KMS-11 (cell line): Measurements from ENCODE around the gene ADM5.

Experiments
- H2AFZ ChIP-seq: fragments of 200-600 bp; sonication (generic); 2 replicates; pipeline ENCODE4 v1.6.1; 2016; ENCODE audit warnings: antibody characterized with exemption, mixed run types, low read depth
- H3K27ac ChIP-seq: fragments of 200-600 bp; sonication (generic); 2 replicates; pipeline ENCODE4 v1.6.1; 2016; ENCODE audit warnings: mild to moderate bottlenecking, mixed run types
- H3K27me3 ChIP-seq: fragments of 200-600 bp; sonication (generic); 2 replicates; pipeline ENCODE4 v1.6.1; 2017; ENCODE audit warnings: mild to moderate bottlenecking, low read depth, mixed run types, moderate library complexity; ENCODE audit not compliant: insufficient read depth
- H3K36me3 ChIP-seq: fragments of 200-600 bp; sonication (generic); 2 replicates; pipeline ENCODE4 v1.6.1; 2017; ENCODE audit warnings: mild to moderate bottlenecking, mixed run types; ENCODE audit not compliant: insufficient read depth
- H3K4me1 ChIP-seq: fragments of 200-600 bp; sonication (generic); 2 replicates; pipeline ENCODE4 v1.6.1; 2016; ENCODE audit warnings: mild to moderate bottlenecking, low read depth, mixed run types; ENCODE audit not compliant: poor library complexity, severe bottlenecking
- H3K4me2 ChIP-seq: fragments of 200-600 bp; sonication (generic); 2 replicates; pipeline ENCODE4 v1.7.0; 2016; ENCODE audit warnings: mild to moderate bottlenecking, mixed run types
- H3K4me3 ChIP-seq: fragments of 200-600 bp; sonication (generic); IDR thresholded peaks from 2 replicates; pipeline ENCODE4 v1.6.1; 2017; ENCODE audit warnings: low read depth, low read length, mixed read lengths; ENCODE audit not compliant: insufficient read depth
- H3K79me2 ChIP-seq: fragments of 200-600 bp; sonication (generic); 2 replicates; pipeline ENCODE4 v1.6.1; 2016; ENCODE audit warnings: low read depth, mixed run types; ENCODE audit not compliant: insufficient read depth
- H3K9ac ChIP-seq: fragments of 200-600 bp; sonication (generic); 2 replicates; pipeline ENCODE4 v1.6.1; 2016; ENCODE audit warnings: mild to moderate bottlenecking, mixed run types
- H4K20me1 ChIP-seq: fragments of 200-600 bp; sonication (generic); 2 replicates; pipeline ENCODE4 v1.6.1; 2016; ENCODE audit warnings: mild to moderate bottlenecking, mixed run types; ENCODE audit not compliant: insufficient read depth
- CTCF ChIP-seq: fragments of 200-600 bp; sonication (generic); conservative IDR thresholded peaks from 2 replicates; pipeline ENCODE4 v1.6.1; 2017; ENCODE audit warnings: low read depth, mild to moderate bottlenecking, antibody characterized with exemption, low read length, moderate library complexity, mixed read lengths

ADM5 gene

GRCh38 chr19:49642492-49643035 is 46.8 kb upstream of the ADM5 start:
- H3K4me1 ChIP-seq, result peaks cover 35% of the 10 kb centered on the region
- peak overlapping the region; percentile 69 for H2AFZ ChIP-seq
- TF ChIP-seq CTCF, result no peak
- no peak overlapping the region for H3K4me3 ChIP-seq
- H3K36me3 ChIP-seq, result no peaks in the 10 kb centered on the region; the same call in 1 of the 2 replicates
- H3K79me2 ChIP-seq, result peaks cover 33% of the 10 kb centered on the region
- H3K27ac ChIP-seq, result peak overlapping the region; percentile 60
- H3K27me3 ChIP-seq, result peaks cover 14% of the 10 kb centered on the region; the same call in 1 of the 2 replicates
- no peaks in the 10 kb centered on the region for H4K20me1 ChIP-seq
- H3K4me2 ChIP-seq, result peak overlapping the region; percentile 89
- H3K9ac ChIP-seq, result peak overlapping the region; percentile 81

- Histone ChIP-seq H3K27me3 (peaks cover 11% of the 10 kb centered on the region; the same call in 1 of the 2 replicates), H3K9ac (no peak overlapping the region), H3K36me3 (no peaks in the 10 kb centered on the region; the same call in 1 of the 2 replicates), H3K27ac (no peak overlapping the region), H3K4me2 (peak overlapping the region; percentile 89), H2AFZ (no peak overlapping the region), H3K4me1 (peaks cover 30% of the 10 kb centered on the region), H3K79me2 (peaks cover 33% of the 10 kb centered on the region), H3K4me3 (no peak overlapping the region), H4K20me1 (no peaks in the 10 kb centered on the region)
- TF ChIP-seq CTCF, result no peak
Measured at GRCh38 chr19:49643466-49643865, 45.9 kb upstream of the ADM5 start.

- Histone ChIP-seq H3K9ac (no peak overlapping the region), H3K36me3 (no peaks in the 10 kb centered on the region; the same call in 1 of the 2 replicates), H2AFZ (no peak overlapping the region), H3K27me3 (no peaks in the 10 kb centered on the region), H3K4me1 (peaks cover 21% of the 10 kb centered on the region), H3K4me3 (no peak overlapping the region), H3K79me2 (peaks cover 33% of the 10 kb centered on the region), H3K4me2 (no peak overlapping the region), H3K27ac (no peak overlapping the region), H4K20me1 (no peaks in the 10 kb centered on the region)
- no peak for TF ChIP-seq CTCF
Measured at GRCh38 chr19:49645592-49645991, 43.8 kb upstream of the ADM5 start.

- Histone ChIP-seq H3K36me3 (no peaks in the 10 kb centered on the region; the same call in 1 of the 2 replicates), H4K20me1 (no peaks in the 10 kb centered on the region), H3K79me2 (peaks cover 33% of the 10 kb centered on the region), H3K4me1 (peaks cover 18% of the 10 kb centered on the region), H3K27me3 (no peaks in the 10 kb centered on the region), H3K4me2 (no peak overlapping the region), H2AFZ (no peak overlapping the region), H3K9ac (no peak overlapping the region), H3K27ac (no peak overlapping the region), H3K4me3 (no peak overlapping the region)
- no peak for TF ChIP-seq CTCF
Measured at GRCh38 chr19:49645995-49646394, 43.4 kb upstream of the ADM5 start.
